Breast epithelium (tissue), 4 donors: Measurements from ENCODE around the gene HTR1E. TPM values are rescaled to one million over a fixed set of nuclear protein-coding genes. Genes with fewer than 3 reads are reported as not detected.

Experiments used
- DNase-seq, 2 donors: peaks; one replicate each; pipeline ENCODE4 v3.0.0-alpha.2; 2019; ENCODE audit warnings: low spot score in 2 of 2
- H3K27ac ChIP-seq, 2 donors: fragments of 200-600 bp; sonication (generic) in 1 of 2; one replicate each; pipeline ENCODE4 v1.5.1; 2016 to 2019; ENCODE audit warnings: mild to moderate bottlenecking in 1 of 2
- H3K27me3 ChIP-seq, 2 donors: fragments of 200-600 bp; sonication (generic) in 1 of 2; one replicate each; pipeline versions ENCODE4 v1.5.1 to v1.6.0; 2017 to 2019; ENCODE audit warnings: control low read depth in 1 of 2, mild to moderate bottlenecking in 1 of 2
- H3K36me3 ChIP-seq: fragments of 200-600 bp; one replicate; pipeline ENCODE4 v1.5.1; 2019
- H3K4me1 ChIP-seq, 2 donors: fragments of 200-600 bp; sonication (generic); one replicate each; pipeline ENCODE4 v1.5.1; 2016 to 2019; ENCODE audit warnings: control low read depth in 1 of 2
- H3K4me3 ChIP-seq, 3 donors: fragments of 200-600 bp; sonication (generic); 1 replicate in 2 of 3; 2 replicates in 1 of 3; pipeline ENCODE4 v1.5.1; 2016 to 2019; ENCODE audit warnings: mild to moderate bottlenecking in 3 of 3, moderate library complexity in 2 of 3
- H3K9me3 ChIP-seq, 2 donors: fragments of 200-600 bp; sonication (generic) in 1 of 2; one replicate each; pipeline ENCODE4 v1.5.1; 2016 to 2019; ENCODE audit warnings: control low read depth in 1 of 2
- CTCF ChIP-seq, 3 donors: fragments of 450-650 bp; IDR thresholded peaks; one replicate each; pipeline ENCODE4 v1.5.1; 2016 to 2017; ENCODE audit warnings: antibody characterized with exemption in 3 of 3, mild to moderate bottlenecking in 3 of 3, moderate library complexity in 3 of 3
- POLR2A ChIP-seq: fragments of 450-650 bp; IDR thresholded peaks from one replicate; pipeline ENCODE4 v1.6.1; 2016; ENCODE audit warnings: antibody characterized with exemption, mild to moderate bottlenecking, moderate library complexity
- POLR2AphosphoS5 ChIP-seq, 3 donors: sonication (generic); formaldehyde crosslinking; IDR thresholded peaks; one replicate each; pipeline ENCODE4 v1.6.1; 2017; ENCODE audit warnings: antibody characterized with exemption in 3 of 3
- intact Hi-C: fragments of 100-400 bp; cut with DNase I; formaldehyde crosslinking; loops from one replicate; pipeline ENCODE4 v1.15.1; 2023; ENCODE audit warnings: low total_unique reads
- total RNA-seq, 3 donors: library from RNA; depleted of rRNA; stranded (reverse); fragments of >200 nt; gene quantifications; one replicate each; pipeline ENCODE4 v1.1.0, GENCODE V29; 2016

The HTR1E gene
- total RNA-seq, 3 donors from 2014 or later, result not detected

GRCh38 chr6:86961455-86962200 lies 24.3 kb downstream of the HTR1E start:
- no peak for DNase-seq
- TF ChIP-seq POLR2A (no peak), POLR2AphosphoS5 (IDR thresholded peaks at IDR 0.05) (no peak), CTCF (IDR thresholded peaks at IDR 0.05) (no peak)
- no peak overlapping the region for H3K27ac ChIP-seq
- no peak overlapping the region for H3K4me3 ChIP-seq
- no peaks in the 10 kb centered on the region for H3K27me3 ChIP-seq
- no peaks in the 10 kb centered on the region for H3K36me3 ChIP-seq
- intact Hi-C loops, result no loop called here
- no peaks in the 10 kb centered on the region for H3K9me3 ChIP-seq
- H3K4me1 ChIP-seq, result no peaks in the 10 kb centered on the region

- H3K27ac ChIP-seq, result no peak overlapping the region
- H3K9me3 ChIP-seq, result no peaks in the 10 kb centered on the region
- no peaks in the 10 kb centered on the region for H3K27me3 ChIP-seq
- intact Hi-C loops, result no loop called here
- no peaks in the 10 kb centered on the region for H3K4me1 ChIP-seq
- H3K36me3 ChIP-seq, result no peaks in the 10 kb centered on the region
- no peak for DNase-seq
- H3K4me3 ChIP-seq, result no peak overlapping the region
- TF ChIP-seq CTCF (IDR thresholded peaks at IDR 0.05) (no peak), POLR2A (no peak), POLR2AphosphoS5 (IDR thresholded peaks at IDR 0.05) (no peak)
Measured at GRCh38 chr6:86963352-86963751, 26.0 kb downstream of the HTR1E start.

DNA sequence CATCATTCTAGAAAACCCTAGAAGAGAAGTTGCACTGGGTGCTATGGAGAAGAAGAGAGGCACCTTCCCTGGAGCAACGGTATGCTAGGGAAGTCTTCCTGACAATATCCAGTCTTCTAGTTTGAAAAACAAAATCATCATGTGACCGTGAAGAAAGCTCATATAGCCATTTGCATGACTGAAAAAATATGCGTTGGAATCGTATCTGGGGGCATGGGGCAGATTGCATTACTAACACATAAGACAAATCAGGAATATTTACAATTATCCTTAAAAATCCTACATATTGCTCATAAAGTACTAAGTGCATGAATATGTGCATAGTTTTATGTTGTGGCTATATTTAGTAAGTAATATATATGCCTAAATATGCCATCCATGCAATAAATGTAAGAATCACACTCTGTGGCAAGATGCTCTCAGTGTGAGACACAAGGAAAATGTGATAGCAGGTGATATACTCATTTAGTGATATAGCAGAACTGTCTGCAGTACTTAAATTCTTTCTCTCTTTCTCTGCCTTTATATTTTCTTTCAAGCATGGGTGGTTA lies 26.8 kb downstream of the HTR1E start:
- Histone ChIP-seq H3K4me1 (no peaks in the 10 kb centered on the region), H3K4me3 (no peak overlapping the region), H3K27me3 (no peaks in the 10 kb centered on the region), H3K27ac (no peak overlapping the region), H3K36me3 (no peaks in the 10 kb centered on the region), H3K9me3 (no peaks in the 10 kb centered on the region)
- intact Hi-C loops, result no loop called here
- no peak for TF ChIP-seq CTCF (IDR thresholded peaks at IDR 0.05)
- no peak for TF ChIP-seq POLR2A
- TF ChIP-seq POLR2AphosphoS5 (IDR thresholded peaks at IDR 0.05), result no peak
- no peak for DNase-seq

- no peaks in the 10 kb centered on the region for H3K9me3 ChIP-seq
- TF ChIP-seq CTCF (IDR thresholded peaks at IDR 0.05) (no peak), POLR2AphosphoS5 (IDR thresholded peaks at IDR 0.05) (no peak), POLR2A (no peak)
- no peak overlapping the region for H3K27ac ChIP-seq
- no peak for DNase-seq
- H3K4me1 ChIP-seq, result no peaks in the 10 kb centered on the region
- H3K4me3 ChIP-seq, result no peak overlapping the region
- intact Hi-C loops, result no loop called here
- H3K27me3 ChIP-seq, result no peaks in the 10 kb centered on the region
- H3K36me3 ChIP-seq, result no peaks in the 10 kb centered on the region
Measured at GRCh38 chr6:86966271-86966670, 28.9 kb downstream of the HTR1E start.

DNA sequence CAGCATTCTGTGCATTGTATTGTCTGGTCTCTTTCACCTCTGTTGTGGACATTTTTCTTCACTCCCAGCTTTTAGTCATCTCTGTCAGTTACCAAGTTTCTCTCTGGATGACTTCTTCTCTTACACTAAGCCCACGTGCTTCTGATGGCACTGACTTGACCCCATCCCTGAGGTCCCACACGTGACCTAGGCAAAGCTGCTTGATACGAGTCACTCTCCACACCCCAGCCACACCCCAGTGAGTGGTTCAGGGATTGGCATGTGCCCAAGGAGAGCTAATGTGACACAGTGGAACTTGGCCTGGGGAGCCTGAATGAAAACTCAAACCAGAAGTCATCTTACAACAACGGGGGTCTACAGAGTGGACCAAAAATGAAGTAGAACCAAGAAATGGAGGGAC lies 32.2 kb downstream of the HTR1E start:
- no peaks in the 10 kb centered on the region for H3K9me3 ChIP-seq
- intact Hi-C loops, result no loop called here
- H3K4me1 ChIP-seq, result no peaks in the 10 kb centered on the region
- H3K27me3 ChIP-seq, result no peaks in the 10 kb centered on the region
- DNase-seq, result no peak
- no peak for TF ChIP-seq CTCF (IDR thresholded peaks at IDR 0.05)
- no peak for TF ChIP-seq POLR2AphosphoS5 (IDR thresholded peaks at IDR 0.05)
- no peak for TF ChIP-seq POLR2A
- no peak overlapping the region for H3K27ac ChIP-seq
- no peaks in the 10 kb centered on the region for H3K36me3 ChIP-seq
- H3K4me3 ChIP-seq, result no peak overlapping the region
